HepG2 (cell line): Measurements from ENCODE around the gene GAL3ST1. TPM values are rescaled to one million over a fixed set of nuclear protein-coding genes. Genes with fewer than 3 reads are reported as not detected.

ENCODE experiments used
- AGO2 ChIP-seq: fragments of 200-400 bp; formaldehyde crosslinking; optimal IDR thresholded peaks from 2 replicates; pipeline ENCODE3; 2017; ENCODE audit warnings: mild to moderate bottlenecking, low read depth, low read length, moderate library complexity
- HNF1B ChIP-seq: sonication (generic); formaldehyde crosslinking; IDR thresholded peaks from 2 replicates; pipeline ENCODE4 v1.5.1; 2020; ENCODE audit warnings: mild to moderate bottlenecking, moderate library complexity, missing genetic modification reagents
- HOXA5 ChIP-seq: sonication (generic); formaldehyde crosslinking; IDR thresholded peaks from 2 replicates; pipeline ENCODE4 v1.4.0; 2020; ENCODE audit warnings: missing genetic modification reagents
- MYNN ChIP-seq: sonication (generic); formaldehyde crosslinking; IDR thresholded peaks from 2 replicates; pipeline ENCODE4 v1.4.0; 2020; ENCODE audit warnings: mild to moderate bottlenecking, low read depth, missing genetic modification reagents
- NR2F1 ChIP-seq, 2 experiments: fragments of 450-650 bp in 1 of 2; formaldehyde crosslinking in 1 of 2; IDR thresholded peaks; 2 replicates each; pipeline versions ENCODE4 v1.5.0 to v1.6.1; 2016 to 2020; ENCODE audit warnings: mild to moderate bottlenecking in 1 of 2, missing compliant biosample characterization in 1 of 2, missing genetic modification reagents in 1 of 2, moderate library complexity in 1 of 2
- RELA ChIP-seq: sonication (generic); formaldehyde crosslinking; IDR thresholded peaks from 2 replicates; pipeline ENCODE4 v1.4.0; 2020; ENCODE audit warnings: missing genetic modification reagents
- SAP130 ChIP-seq: IDR thresholded peaks from 2 replicates; pipeline ENCODE4 v1.6.1; 2016; ENCODE audit warnings: low read depth
- ZFP41 ChIP-seq: sonication (generic); formaldehyde crosslinking; IDR thresholded peaks from 2 replicates; pipeline ENCODE4 v1.4.0; 2020; ENCODE audit warnings: mild to moderate bottlenecking, missing genetic modification reagents, borderline replicate concordance
- ZNF558 ChIP-seq: sonication (generic); formaldehyde crosslinking; IDR thresholded peaks from 2 replicates; pipeline ENCODE4 v1.9.0; 2022; ENCODE audit warnings: mild to moderate bottlenecking, missing genetic modification reagents, borderline replicate concordance
- ZSCAN21 ChIP-seq: sonication (generic); formaldehyde crosslinking; IDR thresholded peaks from 2 replicates; pipeline ENCODE4 v1.8.0; 2022; ENCODE audit warnings: mild to moderate bottlenecking, missing genetic modification reagents, moderate library complexity, borderline replicate concordance
- polyA plus RNA-seq, 8 experiments: library from polyadenylated mRNA; depleted of rRNA in 3 of 8; stranded (reverse) in 7 of 8; unstranded in 1 of 8; fragments of >200 nt; fragmentation: Illumina TruSeq in 4 of 8; extraction: Trizol in 4 of 8; gene quantifications; 2 replicates each; pipeline versions ENCODE4 v1.2.1 to v1.2.3, GENCODE V29; 2011 to 2016; ENCODE audit warnings: low read depth in 4 of 8, missing spikeins in 1 of 8, mixed read lengths in 1 of 8; ENCODE audit not compliant: insufficient read depth in 1 of 8
- total RNA-seq, 5 experiments: library from RNA; depleted of rRNA; stranded (reverse); fragments of >200 nt; fragmentation: Illumina TruSeq; extraction: Trizol; gene quantifications; 2 replicates each; pipeline ENCODE4 v1.2.3, GENCODE V29; 2016; ENCODE audit warnings: low read depth in 1 of 5
- TF ChIP-seq, protein P1 (sequence below): sonication (generic); formaldehyde crosslinking; IDR thresholded peaks from 2 replicates; pipeline ENCODE4 v1.5.1; 2020; ENCODE audit warnings: mild to moderate bottlenecking, missing genetic modification reagents, borderline replicate concordance
- TF ChIP-seq, protein P2 (sequence below): sonication (generic); formaldehyde crosslinking; IDR thresholded peaks from 2 replicates; pipeline ENCODE4 v1.5.0; 2020; ENCODE audit warnings: mild to moderate bottlenecking, missing genetic modification reagents, borderline replicate concordance

GAL3ST1 gene
- total and polyA plus RNA-seq, 2 of the 13 experiments (the other 11 are each of a cell fraction or from before 2014, with no cell fraction given) = 4.4 to 14.7 TPM

DNA sequence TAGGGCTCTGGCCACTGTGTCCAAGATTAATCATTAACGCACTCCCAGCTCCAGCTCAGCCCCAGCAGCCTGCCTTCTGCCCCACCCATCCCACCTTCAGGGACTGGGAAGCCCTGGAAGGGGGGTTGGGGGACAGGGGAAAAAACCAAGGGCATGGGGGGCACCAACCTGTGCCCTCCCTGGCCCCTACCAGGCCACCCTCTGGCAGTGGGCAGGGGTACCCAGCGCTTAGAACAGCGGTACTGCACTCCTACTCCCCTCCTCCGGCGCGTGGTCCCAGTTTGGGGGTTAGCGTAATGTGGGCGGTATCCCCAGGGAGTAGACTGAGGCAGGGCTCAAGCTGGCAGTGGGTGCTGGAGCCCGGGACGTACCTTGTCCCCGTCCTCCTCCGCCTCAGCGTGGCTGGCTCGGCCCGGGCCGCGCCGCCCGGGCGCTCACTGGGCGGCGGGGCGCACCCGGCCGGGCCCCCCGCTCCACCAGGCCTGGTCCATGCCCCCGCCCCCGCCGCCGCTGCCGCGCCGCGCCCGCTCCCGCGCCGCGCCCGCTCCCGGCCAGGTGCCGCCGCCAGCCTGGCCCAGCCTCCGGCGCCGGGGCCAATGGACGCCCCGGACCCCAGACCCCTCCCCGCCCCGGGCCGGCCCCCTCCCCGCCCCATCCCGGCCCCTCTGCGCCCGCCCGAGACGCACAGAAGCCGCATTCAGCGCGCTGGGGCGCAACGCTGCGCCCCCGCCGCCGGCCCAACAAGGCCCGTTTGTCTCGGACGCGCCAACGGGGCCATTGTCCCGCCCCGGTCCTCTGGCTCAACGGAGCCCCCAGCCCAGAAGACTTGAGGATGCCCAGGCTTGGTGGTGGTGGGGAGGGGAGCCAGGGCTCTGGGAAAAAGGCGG is at the start of gene GAL3ST1 (continued):
- TF ChIP-seq, protein P1, sequence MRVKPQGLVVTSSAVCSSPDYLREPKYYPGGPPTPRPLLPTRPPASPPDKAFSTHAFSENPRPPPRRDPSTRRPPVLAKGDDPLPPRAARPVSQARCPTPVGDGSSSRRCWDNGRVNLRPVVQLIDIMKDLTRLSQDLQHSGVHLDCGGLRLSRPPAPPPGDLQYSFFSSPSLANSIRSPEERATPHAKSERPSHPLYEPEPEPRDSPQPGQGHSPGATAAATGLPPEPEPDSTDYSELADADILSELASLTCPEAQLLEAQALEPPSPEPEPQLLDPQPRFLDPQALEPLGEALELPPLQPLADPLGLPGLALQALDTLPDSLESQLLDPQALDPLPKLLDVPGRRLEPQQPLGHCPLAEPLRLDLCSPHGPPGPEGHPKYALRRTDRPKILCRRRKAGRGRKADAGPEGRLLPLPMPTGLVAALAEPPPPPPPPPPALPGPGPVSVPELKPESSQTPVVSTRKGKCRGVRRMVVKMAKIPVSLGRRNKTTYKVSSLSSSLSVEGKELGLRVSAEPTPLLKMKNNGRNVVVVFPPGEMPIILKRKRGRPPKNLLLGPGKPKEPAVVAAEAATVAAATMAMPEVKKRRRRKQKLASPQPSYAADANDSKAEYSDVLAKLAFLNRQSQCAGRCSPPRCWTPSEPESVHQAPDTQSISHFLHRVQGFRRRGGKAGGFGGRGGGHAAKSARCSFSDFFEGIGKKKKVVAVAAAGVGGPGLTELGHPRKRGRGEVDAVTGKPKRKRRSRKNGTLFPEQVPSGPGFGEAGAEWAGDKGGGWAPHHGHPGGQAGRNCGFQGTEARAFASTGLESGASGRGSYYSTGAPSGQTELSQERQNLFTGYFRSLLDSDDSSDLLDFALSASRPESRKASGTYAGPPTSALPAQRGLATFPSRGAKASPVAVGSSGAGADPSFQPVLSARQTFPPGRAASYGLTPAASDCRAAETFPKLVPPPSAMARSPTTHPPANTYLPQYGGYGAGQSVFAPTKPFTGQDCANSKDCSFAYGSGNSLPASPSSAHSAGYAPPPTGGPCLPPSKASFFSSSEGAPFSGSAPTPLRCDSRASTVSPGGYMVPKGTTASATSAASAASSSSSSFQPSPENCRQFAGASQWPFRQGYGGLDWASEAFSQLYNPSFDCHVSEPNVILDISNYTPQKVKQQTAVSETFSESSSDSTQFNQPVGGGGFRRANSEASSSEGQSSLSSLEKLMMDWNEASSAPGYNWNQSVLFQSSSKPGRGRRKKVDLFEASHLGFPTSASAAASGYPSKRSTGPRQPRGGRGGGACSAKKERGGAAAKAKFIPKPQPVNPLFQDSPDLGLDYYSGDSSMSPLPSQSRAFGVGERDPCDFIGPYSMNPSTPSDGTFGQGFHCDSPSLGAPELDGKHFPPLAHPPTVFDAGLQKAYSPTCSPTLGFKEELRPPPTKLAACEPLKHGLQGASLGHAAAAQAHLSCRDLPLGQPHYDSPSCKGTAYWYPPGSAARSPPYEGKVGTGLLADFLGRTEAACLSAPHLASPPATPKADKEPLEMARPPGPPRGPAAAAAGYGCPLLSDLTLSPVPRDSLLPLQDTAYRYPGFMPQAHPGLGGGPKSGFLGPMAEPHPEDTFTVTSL (CRISPR knock-in tag) = no peak
- TF ChIP-seq ZNF558 (CRISPR knock-in tag) (no peak), RELA (no peak), AGO2 (peak; percentile 56), ZFP41 (CRISPR knock-in tag) (no peak), ZSCAN21 (CRISPR knock-in tag) (no peak), HOXA5 (CRISPR knock-in tag) (no peak; the same call in 1 of the 2 replicates), HNF1B (CRISPR knock-in tag) (peak; percentile 94), SAP130 (peak; percentile 74), NR2F1 (CRISPR knock-in tag; IDR thresholded peaks at IDR 0.05) (no peak), MYNN (no peak)
- TF ChIP-seq, protein P2, sequence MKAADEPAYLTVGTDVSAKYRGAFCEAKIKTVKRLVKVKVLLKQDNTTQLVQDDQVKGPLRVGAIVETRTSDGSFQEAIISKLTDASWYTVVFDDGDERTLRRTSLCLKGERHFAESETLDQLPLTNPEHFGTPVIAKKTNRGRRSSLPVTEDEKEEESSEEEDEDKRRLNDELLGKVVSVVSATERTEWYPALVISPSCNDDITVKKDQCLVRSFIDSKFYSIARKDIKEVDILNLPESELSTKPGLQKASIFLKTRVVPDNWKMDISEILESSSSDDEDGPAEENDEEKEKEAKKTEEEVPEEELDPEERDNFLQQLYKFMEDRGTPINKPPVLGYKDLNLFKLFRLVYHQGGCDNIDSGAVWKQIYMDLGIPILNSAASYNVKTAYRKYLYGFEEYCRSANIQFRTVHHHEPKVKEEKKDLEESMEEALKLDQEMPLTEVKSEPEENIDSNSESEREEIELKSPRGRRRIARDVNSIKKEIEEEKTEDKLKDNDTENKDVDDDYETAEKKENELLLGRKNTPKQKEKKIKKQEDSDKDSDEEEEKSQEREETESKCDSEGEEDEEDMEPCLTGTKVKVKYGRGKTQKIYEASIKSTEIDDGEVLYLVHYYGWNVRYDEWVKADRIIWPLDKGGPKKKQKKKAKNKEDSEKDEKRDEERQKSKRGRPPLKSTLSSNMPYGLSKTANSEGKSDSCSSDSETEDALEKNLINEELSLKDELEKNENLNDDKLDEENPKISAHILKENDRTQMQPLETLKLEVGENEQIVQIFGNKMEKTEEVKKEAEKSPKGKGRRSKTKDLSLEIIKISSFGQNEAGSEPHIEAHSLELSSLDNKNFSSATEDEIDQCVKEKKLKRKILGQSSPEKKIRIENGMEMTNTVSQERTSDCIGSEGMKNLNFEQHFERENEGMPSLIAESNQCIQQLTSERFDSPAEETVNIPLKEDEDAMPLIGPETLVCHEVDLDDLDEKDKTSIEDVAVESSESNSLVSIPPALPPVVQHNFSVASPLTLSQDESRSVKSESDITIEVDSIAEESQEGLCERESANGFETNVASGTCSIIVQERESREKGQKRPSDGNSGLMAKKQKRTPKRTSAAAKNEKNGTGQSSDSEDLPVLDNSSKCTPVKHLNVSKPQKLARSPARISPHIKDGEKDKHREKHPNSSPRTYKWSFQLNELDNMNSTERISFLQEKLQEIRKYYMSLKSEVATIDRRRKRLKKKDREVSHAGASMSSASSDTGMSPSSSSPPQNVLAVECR (CRISPR knock-in tag) = peak; percentile 17; the same call in 1 of the 2 replicates
